ENCODE results near the gene LRRC46.

The LRRC46 gene

DNA sequence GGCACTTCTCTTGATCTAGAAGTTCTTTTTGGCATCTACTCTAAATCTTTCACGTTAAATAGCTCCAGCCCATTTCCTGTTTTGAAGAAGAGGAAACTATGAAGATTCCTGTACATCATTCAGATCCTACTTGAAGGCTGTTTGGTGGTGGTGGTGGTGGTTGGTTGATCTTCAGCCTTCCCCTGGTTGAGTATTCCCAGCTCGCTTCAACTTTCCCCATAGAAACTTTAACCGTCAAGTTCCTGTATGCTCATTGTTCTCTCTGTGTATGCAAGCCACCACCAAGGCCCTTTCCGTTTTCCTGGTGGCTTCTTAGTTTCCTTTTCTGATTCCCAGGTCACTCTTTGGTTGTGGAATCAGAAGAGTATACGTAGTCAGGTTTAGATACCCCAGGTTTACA is 3.3 kb downstream of the LRRC46 start:
- DNase-seq: no peak

DNA sequence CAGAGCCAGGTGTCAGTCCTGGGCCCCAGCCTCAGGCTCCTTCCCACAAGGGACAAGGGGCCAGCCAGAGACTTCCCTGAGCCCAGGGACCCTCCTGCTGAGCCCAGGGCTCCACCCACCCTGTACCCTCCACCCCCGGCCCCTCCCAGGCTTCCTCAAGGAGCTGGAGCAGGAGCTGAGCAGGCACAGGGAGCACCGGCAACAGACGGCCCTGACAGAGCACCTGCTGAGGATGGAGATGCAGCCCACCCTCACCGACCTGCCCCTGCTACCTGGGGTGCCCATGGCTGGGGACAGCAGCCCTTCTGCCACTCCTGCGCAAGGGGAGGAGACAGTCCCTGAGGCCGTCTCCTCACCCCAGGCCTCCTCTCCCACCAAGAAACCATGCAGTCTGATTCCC is 5.1 kb downstream of the LRRC46 start:
- DNase-seq: no peak

DNA sequence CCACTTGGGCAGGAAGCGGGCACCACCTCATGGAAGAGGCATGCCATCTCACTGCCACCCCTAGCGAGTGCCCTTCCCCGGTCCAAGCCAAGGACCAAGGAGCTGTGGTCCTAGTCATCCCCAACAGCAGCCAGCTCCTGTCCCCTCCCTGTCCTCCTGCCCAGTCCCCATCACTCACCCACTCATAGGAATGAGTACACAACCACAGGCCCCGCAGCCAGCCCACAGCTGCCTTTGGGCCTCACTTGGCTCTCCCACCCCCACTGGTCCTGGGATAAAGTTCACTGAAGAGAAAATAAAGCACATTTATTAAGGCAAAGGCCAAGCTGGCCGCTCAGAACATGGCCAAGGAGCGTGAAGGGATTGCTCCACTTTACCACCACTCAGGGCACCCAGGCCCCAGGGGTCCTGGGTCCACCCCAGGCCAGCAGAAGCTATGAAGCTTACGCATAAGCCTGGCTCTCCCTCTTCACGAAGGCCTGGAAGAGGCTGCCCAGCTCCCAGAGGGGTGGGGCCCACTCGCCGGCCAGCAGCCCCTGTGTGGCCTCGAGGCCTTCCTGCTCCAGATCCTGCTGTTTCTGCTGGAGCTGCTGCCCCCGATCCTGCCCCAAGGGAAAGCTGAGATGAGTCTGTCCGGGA is 6.0 kb downstream of the LRRC46 start:
- DNase-seq: no peak

DNA sequence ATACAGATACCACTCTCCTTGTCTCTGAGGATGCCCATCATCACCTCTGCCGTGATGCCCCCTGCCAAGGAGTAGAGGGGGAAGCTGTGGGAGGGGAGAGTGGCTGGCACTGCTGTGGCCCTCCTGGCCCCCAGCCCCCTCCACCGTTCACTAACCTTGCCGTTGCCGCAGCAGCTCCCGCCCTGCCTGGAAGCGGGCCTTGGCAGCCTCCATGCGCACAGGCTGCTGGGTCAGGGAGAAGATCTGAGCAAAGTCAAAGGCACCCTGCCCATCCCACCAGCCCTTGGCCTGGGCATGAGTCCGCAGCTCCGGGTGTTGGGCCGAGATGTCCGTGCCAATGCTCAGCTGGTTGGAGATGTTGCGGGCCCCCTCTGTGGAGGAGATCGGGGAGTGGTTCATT is 7.2 kb downstream of the LRRC46 start:
- DNase-seq: no peak

DNA sequence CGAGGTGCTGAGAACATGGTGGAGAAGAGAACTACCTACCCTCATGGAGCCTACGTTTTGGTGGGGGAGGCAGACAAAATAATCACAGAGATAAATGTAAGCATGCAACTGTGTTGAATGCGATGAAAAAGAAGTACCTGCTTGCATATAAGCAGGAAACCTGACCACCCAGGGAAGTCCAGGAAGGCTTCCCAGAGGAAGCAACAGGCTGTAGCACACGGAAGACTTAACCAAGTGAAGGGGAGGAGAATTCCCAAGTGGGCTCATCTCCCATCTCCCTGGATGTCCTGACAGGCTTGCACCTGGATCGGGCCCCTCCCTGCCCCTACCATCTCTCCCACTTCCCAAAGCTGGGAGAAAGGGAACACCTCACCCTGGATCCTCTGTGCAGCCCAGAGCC is 7.6 kb downstream of the LRRC46 start:
- DNase-seq: no peak

DNA sequence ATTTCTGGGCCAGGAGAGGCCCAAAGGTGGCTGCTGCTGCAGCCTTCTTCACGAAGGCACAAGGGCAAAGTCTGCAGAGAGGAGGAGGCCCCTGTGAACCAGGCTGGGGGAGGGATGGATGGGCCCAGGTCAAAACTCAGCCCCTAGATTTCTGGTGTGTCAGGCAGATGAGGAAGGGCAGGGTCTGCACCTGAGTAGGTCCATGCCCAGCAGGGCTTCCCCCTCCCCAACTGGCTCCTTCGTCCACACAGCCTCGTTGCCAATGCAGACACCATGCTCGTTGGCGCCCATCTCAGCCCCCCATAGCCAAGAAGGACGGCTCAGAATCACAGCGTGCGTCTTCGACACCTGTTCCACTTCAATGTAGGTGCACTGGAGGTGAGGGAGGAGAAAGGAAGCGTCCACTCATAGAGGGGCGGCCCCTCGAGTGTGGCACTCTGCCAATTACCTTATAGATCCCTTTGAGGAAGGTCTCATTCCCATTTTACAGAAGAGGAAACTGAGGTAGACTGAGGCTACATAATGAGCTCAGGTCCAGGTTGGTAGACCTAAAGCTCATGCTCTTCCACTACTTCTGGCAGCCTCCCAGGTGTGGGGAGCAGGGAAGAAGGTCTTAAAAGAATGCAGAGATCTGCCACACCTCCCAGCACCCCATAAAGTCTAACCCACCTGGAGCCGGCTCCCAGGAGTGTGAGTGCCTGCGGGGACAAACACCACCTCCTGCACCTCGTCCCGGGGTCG is 8.7 kb downstream of the LRRC46 start:
- DNase-seq: no peak

DNA sequence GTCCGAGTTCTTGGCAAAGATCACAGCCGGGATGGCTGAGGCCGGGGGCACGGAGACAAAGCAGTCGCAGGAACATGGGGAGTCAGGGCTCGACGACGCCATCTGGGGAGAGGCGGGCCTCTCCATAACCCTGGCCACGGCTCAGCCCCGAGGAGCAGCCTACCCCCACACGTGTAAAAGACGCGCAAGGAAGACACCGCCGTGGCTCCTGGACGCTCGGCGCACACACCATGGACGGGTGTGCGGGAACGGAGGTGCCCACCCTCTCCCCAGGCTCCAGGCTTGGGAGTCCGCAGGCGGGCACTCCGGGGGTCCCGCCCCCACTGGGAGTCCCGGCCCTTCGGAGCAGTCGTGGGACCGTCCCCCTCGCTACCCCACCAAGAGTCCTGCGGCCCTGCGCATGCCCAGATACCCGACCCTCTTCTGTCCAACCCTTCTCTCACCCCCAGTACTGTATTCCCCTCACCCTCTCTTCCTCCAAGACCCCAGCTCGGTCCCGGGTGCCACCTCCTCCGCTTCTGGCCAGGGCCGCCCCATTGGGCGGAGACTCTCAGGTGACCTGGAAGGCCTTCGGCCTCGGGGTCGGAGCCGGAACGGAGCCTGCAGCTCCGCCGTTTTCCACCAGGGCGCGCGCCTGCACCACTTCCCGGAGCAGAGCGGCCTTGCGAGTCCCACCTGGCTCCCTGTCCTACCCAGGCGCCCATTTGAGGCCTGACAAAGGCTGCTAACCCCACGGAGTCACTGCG is 9.4 kb downstream of the LRRC46 start, which contains the start of gene SCRN2:
SCRN2 (minus strand) TSS at position 532 of the 746 bp plus-strand sequence; CDS start at position 102, 430 bp downstream.
- DNase-seq: peak; percentile 99

DNA sequence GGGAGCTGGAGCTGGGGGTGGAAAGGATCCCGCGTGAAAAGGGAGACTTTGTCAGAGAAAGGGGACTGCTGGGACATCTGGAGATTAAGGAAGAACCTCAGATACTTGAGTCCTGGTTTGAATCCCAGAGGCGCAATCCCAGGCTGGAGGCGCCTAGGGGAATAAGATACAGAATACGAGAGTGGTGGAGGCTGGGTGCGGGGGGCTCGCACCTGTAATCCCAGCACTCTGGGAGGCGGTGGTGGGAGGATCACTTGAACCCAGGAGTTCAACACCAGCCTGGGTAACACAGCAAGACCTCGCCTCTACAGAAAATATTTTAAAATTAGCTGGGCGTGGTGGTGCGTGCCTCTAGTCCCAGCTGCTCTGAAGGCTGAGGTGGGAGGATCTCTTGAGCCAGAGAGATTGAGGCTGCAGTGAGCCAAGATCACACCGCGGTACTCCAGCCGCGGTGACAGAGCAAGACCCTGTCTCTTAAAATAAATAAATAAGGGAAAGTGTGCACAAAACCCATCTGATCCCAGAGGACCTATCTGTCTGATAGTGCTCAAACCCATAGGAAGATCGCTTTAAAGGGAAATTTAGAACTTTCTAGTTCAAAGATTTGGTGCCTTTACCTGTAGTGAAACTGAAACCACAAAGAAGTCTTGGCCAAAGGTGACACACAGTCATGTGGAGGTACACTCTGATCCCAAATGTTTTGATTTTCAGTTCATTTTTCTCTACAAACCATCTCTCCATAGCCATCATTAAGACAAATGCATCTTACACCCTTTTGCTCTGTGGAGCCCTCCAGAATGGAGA is 10.2 kb downstream of the LRRC46 start:
- DNase-seq: no peak

DNA sequence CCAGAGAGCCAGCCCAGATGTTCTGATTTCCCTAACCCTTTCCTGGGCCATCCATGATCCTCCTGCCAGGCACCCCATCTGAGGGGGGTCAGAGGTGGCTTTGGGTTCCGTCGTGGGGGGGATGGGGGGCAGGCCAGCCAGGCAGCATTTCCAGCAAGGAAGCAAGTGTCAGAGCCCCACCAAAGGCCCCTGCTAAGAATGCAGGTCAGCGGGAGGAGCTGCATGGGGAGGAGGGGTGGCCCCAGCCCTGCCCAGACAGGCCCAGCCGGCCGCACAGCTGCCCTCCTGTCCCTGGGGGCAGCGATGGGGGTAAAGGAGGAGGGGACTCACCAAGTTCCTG is 11.9 kb downstream of the LRRC46 start:
- no peak for DNase-seq

DNA sequence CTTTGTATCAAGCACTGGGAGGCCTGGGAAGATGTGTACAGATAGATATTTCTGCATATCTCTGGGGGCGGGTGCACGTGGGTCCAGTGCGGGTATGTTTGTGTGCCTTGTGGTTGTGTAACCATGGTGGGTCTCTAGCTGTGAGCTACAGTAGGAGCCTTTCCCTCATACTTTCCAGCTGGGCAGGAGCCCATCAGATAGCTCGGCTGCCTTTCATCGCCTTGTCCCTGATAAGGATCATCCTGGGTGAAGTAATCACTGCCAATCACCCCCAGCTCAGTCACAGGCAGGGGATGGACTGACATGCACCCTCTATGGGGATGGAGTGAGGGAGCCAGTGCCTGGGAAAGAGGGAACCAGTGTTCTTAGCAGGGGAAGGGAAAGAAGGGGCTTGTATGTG is 12.8 kb downstream of the LRRC46 start:
- no peak for DNase-seq

DNA sequence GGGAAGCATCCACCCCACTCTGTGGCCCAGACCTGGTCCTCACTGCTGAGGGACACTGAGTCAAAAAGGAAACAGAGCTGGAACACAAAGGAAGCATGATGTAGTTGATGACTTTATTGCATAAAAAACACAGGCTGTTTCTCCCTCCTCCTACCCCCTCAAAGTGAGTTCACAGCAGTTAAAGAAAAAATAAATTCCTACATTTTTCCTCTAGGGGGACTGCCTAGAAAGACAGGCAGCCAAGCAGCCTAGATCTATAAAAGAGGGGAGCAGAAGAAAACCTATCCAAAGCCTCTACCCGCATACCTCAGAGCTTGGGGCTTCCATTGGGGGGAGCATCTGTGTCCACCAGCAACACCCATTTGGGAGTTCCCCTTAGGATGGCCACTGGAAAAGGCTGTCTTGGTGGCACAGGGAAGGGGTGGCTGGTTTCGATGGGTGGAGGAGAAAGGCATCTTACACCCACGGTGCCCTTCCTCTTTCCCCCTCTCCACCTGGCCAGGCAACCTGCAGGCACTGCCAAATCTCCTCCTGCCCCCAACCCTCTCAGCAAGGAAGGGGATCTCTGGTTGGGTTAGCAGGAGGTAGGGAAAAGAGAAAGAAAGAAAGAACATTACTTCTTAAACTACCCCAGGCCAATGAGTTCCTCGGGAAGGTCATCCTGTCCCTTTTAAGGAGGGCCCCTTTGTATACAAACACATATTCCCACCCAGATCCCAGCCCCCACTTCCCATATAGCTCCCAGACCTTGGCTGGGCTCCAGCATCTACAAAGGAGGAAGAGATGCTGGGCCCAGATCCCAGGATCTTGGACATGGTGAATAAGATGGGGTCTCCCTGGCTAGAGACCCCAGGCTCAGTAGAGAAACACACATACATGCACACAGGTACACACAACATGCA is 13.6 kb downstream of the LRRC46 start:
- no peak for DNase-seq

DNA sequence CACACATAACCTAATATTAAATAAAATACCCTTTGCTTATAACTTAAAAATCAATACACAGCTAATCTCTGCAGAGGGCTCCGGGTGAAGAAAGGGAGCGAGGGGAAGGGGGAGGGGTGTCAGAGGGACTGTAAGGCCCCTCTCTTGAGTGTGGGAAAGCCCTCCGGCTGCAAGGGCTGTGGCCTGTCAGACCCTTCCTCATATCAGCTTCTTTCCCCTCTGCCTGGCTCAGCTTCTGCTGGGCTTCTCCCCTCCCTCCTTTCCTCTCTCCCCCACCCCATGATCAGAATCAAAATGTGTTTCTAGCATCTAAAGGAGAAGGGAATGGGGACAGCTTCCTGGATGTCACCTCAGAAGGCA is 14.2 kb downstream of the LRRC46 start:
- DNase-seq: no peak

DNA sequence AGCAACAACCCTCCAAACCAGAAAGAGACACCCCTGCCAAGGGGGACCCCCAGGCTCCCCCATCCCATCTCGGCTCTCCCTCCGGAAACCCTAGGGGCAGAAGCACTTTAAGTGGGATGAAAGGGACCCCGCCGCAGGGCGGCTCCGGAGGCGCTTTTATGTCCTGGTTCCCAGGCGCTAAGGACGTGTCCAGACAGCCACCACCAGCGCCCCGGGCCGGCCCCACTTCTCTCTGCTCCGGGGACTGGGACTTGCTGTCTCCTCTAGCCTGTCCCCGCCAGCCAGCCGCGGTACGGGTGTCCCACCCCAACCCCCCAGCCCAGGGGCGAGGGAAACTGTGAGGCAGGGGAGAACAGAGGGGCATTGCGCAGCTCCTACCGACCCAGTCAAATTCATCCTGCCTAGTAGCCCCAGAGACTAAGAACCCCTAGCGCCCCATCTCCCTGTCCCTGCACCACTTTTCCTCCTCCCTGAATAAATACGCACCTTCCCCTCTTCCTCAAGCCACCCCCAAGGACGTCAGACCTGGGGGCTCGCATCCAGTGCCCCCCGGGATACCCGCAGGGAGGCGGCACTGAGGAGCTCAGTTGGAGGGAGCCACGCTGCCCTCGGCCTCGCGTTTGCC is 15.4 kb downstream of the LRRC46 start:
- DNase-seq: peak; percentile 91

DNA sequence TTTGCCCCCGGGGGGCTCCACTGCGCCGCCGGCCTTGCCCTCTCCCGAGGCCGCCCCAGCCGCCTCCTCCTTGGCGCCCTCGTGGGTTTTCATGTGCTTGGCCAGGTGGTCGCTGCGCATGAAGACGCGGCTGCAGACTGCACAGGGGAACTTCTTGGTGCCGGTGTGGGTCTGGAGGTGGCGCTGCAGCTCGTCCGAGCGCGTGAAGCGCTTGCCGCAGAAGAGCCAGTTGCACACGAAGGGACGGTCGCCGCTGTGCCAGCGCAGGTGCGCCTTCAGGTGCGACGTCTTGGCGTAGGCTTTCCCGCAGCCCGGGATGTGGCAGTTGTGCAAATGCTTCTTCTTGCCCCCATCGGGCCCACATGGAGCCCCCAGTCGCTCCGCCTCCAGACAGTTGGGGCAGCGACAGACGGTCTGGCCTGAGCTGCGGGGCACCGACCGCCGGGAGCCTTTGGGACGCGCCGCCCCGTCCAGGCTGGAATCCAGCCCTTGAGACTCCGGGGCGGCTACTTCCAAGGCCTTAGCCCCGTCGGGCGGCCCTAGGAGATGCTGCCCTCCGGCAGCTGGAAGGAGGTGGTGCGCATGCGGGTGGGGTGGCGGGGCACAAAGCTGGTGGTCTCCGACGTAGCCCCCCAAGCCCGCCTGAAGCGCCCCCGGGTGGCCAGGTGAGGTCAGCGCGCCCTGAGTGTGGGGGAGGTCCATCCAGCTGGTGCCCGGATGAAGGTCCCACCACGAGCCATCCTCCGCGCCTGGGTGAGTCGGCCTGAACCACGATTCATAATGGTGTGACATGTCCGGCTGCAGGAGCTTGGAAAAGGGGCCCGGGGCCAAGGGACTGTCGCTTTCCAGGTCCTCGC is 16.1 kb downstream of the LRRC46 start:
- DNase-seq: peak; percentile 90

DNA sequence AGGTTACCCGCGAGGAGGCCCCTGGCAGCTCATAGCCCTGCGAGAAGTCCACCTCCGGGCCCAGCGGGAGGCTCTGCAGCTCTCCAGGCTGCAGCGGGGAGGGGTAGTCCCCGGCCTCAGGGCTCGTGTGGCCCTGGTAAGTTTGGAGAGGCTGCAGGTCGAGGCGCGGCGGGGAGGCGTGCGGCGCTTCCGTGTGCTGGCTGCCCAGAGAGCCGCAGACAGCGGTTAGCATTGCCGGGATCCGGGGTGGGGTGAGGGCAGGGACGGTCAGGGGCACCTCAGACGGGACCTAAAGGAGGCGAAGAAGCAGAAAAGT is 16.7 kb downstream of the LRRC46 start:
- peak; percentile 80 for DNase-seq

DNA sequence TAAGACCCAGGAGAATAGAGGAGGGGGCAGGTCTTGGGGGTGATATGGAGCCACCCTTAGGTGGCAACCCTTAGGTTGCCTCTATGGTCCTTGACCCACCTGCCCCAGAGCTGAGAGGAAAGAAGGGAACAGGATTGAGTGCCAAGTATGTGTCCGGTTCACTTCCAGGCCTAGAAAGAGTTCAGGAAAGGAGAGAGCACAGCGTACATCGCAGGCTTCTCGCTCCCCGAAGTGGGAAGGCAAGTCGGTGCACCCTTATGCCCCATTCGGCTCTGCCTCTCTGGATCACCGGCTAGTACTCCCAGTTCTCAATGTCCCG is 18.9 kb downstream of the LRRC46 start:
- no peak for DNase-seq

DNA sequence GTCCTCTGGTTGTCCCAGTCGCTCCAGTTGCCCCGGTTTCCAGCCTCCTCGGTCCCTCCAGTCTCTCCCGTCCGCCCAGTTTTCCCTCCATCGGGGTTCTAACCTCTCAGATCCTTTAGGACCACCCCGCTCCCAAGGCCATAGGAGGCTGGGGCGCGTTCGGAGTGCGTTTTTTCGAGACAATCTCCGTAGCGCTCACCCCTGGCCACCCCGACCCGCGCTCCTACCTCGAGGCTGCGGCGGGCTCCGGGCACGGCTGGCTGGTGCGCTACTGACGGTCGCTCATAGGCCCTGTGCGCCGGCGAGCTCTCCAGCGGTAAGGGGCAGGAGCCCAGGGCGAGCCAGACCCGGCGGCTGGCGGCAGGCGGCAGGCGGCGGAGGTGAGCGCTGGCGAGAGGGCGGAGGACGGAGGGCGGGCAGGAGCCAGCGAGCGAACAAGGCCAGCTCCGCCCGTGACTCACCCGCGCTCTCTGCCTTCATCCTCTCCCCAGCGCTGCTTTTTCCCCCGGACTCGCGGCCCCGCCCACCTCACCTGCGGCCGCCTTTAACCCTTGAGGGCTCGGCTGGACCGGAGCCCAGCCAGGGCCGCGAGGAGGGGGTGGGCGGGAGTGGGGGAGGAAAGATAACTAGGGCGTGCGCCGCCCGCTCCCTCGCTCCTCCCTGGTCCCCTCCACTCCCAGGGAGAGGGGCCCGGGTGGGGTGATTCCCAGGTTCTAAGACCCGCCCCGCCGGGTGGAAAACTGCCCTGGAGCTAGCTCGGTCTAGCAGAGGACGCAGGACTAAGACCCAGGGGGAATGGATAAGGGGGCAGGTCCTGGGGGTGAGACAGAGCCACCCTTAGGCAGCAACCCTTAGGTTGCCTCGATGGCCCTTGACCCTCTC is 19.5 kb downstream of the LRRC46 start, which contains the start of gene SP6:
SP6 (minus strand) TSS at position 472 of the 882 bp plus-strand sequence. CDS start 2,734 bp downstream, outside the sequence.
- peak; percentile 99 for DNase-seq

DNA sequence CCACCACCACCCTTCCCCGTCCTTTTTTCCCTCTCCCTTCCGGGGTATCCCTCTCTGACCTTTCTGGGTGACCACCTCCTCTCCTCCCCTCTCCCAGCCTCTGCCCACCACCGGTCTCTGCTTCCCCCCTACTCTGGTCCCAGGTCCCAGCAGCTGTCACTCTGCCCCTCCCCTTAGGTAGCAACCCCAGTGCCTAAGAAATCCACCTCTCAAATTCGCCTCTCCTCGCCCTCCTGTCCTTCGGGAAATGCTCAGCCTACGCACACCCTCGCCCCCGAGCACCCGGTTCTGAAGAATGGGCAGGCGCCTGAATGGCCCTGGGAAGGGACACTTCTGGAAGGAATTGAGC is 20.3 kb downstream of the LRRC46 start:
- no peak for DNase-seq

DNA sequence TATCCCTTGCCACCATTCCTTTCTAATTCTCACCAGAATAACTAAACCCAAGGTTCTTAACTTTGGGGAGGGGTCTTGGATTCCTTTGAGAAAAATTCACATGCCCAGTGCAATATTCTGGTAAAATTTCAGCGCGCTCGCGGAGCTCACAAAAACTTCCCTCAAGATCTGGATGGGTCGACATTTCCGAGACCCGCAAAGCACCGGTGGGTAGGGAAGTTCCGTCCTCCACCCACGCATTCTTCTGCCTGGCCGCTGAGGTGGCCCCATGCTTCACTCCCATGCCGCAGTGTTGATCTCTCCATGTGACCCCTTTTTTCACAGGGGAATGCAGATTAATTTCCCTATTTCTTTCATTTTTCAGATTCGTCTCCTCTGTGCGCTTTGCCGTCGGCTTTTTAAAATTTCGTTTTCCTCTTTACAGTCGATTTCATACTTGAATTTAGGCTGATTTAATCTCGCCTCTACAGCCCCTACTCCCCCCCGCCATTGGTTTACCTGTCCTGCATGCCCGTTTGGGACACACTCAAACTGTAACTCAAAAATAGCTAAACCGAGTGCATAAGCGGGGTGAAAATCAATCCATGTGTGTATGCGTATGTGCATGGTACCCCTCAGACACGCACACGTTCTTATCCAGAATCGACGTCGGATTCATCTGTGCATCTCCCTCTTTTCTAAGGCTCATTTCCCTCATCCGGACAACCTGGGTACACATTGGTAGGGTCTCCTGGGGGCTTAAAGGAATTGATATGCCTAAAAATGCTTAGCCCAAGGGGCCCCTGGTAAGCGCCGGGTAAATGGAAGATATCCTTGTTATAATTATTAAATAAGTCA is 20.9 kb downstream of the LRRC46 start:
- no peak for DNase-seq
